Left renal cortex interstitium (tissue), 4 donors: ENCODE data around the gene HSPA4. TPM values are rescaled to one million over a fixed set of nuclear protein-coding genes. Genes with fewer than 3 reads are reported as not detected.

Experiments used
- DNase-seq, 4 donors: peaks; one replicate each; pipeline ENCODE4 v3.0.0-alpha.2; 2013; ENCODE audit warnings: low read depth in 4 of 4, low spot score in 2 of 4, missing footprints in 1 of 4
- polyA plus RNA-seq, 4 donors: library from polyadenylated mRNA; unstranded; fragments of 120-200 nt; gene quantifications; one replicate each; pipeline ENCODE4 v1.2.1, GENCODE V29; 2013; ENCODE audit not compliant: insufficient read length in 4 of 4

Gene HSPA4
- polyA plus RNA-seq, 4 donors: 110 to 155 (median 124) TPM

GRCh38 chr5:133048993-133049725 lies 2.7 kb upstream of the HSPA4 start:
- no peak for DNase-seq

- DNase-seq: no peak
Measured at GRCh38 chr5:133049726-133050048, 2.1 kb upstream of the HSPA4 start.

GRCh38 chr5:133050521-133050920 lies 1.3 kb upstream of the HSPA4 start:
- no peak for DNase-seq

GRCh38 chr5:133051061-133051541 lies 712 bp upstream of the HSPA4 start:
- no peak for DNase-seq

GRCh38 chr5:133052317-133053175 lies 733 bp downstream of the HSPA4 start:
- peak; percentile 23 to 37 (median 32) for DNase-seq

- no peak for DNase-seq
Measured at GRCh38 chr5:133053448-133053847, 1.6 kb downstream of the HSPA4 start.

GRCh38 chr5:133054697-133055471 lies 3.1 kb downstream of the HSPA4 start:
- DNase-seq: no peak

- no peak for DNase-seq
Measured at GRCh38 chr5:133056891-133057290, 5.1 kb downstream of the HSPA4 start.

GRCh38 chr5:133059621-133060020 lies 7.8 kb downstream of the HSPA4 start:
- DNase-seq: no peak

- no peak for DNase-seq
Measured at GRCh38 chr5:133062276-133062675, 10.5 kb downstream of the HSPA4 start.

- DNase-seq: no peak
Measured at GRCh38 chr5:133063965-133064364, 12.2 kb downstream of the HSPA4 start.

- DNase-seq: no peak
Measured at GRCh38 chr5:133065471-133065870, 13.7 kb downstream of the HSPA4 start.

GRCh38 chr5:133066045-133066444 lies 14.2 kb downstream of the HSPA4 start:
- DNase-seq: no peak

- DNase-seq: no peak
Measured at GRCh38 chr5:133072021-133072420, 20.2 kb downstream of the HSPA4 start.

GRCh38 chr5:133075572-133076536 lies 24.0 kb downstream of the HSPA4 start:
- DNase-seq: no peak

GRCh38 chr5:133079048-133079447 lies 27.2 kb downstream of the HSPA4 start:
- no peak for DNase-seq

GRCh38 chr5:133081036-133081435 lies 29.2 kb downstream of the HSPA4 start:
- DNase-seq: no peak

- no peak for DNase-seq
Measured at GRCh38 chr5:133081703-133082102, 29.9 kb downstream of the HSPA4 start.

GRCh38 chr5:133082128-133082527 lies 30.3 kb downstream of the HSPA4 start:
- DNase-seq: no peak

- no peak for DNase-seq
Measured at GRCh38 chr5:133083901-133084300, 32.1 kb downstream of the HSPA4 start.
